ENCODE data around the gene NATD1. TPM values are rescaled to one million over a fixed set of nuclear protein-coding genes. Genes with fewer than 3 reads are reported as not detected.

The NATD1 gene
- total and polyA plus RNA-seq, 4 donors, result 1.4 to 24.5 (median 2.9) TPM

DNA sequence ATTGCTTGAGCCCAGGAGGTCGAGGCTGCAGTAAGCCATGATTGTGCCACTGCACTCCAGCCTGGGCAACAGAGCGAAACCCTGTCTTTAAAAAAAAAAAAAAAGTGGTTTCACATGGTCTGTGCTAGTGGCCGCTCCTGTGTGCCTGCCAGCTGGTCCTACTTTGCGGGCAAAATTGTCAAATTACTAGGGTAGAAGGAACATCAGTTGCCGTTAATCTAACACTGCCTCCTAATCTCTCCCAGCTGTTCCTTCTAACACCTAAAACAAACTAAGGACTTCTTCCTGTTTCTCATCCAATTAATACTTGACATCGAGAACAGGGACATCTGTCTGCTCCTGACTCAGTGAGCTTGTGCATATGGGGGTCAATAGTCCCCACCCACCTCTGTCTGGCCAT, 63.1 kb downstream of the NATD1 start:
- Histone ChIP-seq H3K9me3 (ENCODE audit: control insufficient read depth in 4 of 4, low read length in 3 of 4) (no peaks in the 10 kb centered on the region), H3K27ac (ENCODE audit: low read depth in 1 of 2, low read length in 2 of 2) (no peak overlapping the region), H3K27me3 (ENCODE audit: control insufficient read depth in 4 of 4, insufficient read depth in 4 of 4, low read length in 3 of 4) (no peaks in the 10 kb centered on the region), H3K36me3 (ENCODE audit: control insufficient read depth in 4 of 4, insufficient read depth in 3 of 4, low read depth in 1 of 4, low read length in 3 of 4) (peaks cover 0 to 3% (median 2%) of the 10 kb centered on the region in 4 donors), H3K4me1 (ENCODE audit: control insufficient read depth in 4 of 4, insufficient read depth in 4 of 4, low read length in 3 of 4) (no peaks in the 10 kb centered on the region), H3K9ac (ENCODE audit: low read depth in 1 of 2, low read length in 2 of 2) (no peak overlapping the region), H3K4me3 (ENCODE audit: low read depth in 1 of 3, low read length in 3 of 3) (no peak overlapping the region)
- TF ChIP-seq, protein P1, sequence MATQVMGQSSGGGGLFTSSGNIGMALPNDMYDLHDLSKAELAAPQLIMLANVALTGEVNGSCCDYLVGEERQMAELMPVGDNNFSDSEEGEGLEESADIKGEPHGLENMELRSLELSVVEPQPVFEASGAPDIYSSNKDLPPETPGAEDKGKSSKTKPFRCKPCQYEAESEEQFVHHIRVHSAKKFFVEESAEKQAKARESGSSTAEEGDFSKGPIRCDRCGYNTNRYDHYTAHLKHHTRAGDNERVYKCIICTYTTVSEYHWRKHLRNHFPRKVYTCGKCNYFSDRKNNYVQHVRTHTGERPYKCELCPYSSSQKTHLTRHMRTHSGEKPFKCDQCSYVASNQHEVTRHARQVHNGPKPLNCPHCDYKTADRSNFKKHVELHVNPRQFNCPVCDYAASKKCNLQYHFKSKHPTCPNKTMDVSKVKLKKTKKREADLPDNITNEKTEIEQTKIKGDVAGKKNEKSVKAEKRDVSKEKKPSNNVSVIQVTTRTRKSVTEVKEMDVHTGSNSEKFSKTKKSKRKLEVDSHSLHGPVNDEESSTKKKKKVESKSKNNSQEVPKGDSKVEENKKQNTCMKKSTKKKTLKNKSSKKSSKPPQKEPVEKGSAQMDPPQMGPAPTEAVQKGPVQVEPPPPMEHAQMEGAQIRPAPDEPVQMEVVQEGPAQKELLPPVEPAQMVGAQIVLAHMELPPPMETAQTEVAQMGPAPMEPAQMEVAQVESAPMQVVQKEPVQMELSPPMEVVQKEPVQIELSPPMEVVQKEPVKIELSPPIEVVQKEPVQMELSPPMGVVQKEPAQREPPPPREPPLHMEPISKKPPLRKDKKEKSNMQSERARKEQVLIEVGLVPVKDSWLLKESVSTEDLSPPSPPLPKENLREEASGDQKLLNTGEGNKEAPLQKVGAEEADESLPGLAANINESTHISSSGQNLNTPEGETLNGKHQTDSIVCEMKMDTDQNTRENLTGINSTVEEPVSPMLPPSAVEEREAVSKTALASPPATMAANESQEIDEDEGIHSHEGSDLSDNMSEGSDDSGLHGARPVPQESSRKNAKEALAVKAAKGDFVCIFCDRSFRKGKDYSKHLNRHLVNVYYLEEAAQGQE (IDR thresholded peaks at IDR 0.05), result no peak
- TF ChIP-seq FOXA1 (IDR thresholded peaks at IDR 0.05) (no peak), RXRA (IDR thresholded peaks at IDR 0.05) (no peak), JUND (IDR thresholded peaks at IDR 0.05) (no peak)
- TF ChIP-seq, protein P2, sequence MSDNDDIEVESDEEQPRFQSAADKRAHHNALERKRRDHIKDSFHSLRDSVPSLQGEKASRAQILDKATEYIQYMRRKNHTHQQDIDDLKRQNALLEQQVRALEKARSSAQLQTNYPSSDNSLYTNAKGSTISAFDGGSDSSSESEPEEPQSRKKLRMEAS (IDR thresholded peaks at IDR 0.05), result no peak
- TF ChIP-seq, protein P3, sequence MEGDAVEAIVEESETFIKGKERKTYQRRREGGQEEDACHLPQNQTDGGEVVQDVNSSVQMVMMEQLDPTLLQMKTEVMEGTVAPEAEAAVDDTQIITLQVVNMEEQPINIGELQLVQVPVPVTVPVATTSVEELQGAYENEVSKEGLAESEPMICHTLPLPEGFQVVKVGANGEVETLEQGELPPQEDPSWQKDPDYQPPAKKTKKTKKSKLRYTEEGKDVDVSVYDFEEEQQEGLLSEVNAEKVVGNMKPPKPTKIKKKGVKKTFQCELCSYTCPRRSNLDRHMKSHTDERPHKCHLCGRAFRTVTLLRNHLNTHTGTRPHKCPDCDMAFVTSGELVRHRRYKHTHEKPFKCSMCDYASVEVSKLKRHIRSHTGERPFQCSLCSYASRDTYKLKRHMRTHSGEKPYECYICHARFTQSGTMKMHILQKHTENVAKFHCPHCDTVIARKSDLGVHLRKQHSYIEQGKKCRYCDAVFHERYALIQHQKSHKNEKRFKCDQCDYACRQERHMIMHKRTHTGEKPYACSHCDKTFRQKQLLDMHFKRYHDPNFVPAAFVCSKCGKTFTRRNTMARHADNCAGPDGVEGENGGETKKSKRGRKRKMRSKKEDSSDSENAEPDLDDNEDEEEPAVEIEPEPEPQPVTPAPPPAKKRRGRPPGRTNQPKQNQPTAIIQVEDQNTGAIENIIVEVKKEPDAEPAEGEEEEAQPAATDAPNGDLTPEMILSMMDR (IDR thresholded peaks at IDR 0.05; ENCODE audit: low read depth, low read length, missing input control), result no peak
- TF ChIP-seq, protein P4, sequence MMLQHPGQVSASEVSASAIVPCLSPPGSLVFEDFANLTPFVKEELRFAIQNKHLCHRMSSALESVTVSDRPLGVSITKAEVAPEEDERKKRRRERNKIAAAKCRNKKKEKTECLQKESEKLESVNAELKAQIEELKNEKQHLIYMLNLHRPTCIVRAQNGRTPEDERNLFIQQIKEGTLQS (IDR thresholded peaks at IDR 0.05), result no peak
- 95% methylated on average over 6 of the region's 6 CpGs for WGBS
- no peak for DNase-seq (ENCODE audit: low spot score)

DNA sequence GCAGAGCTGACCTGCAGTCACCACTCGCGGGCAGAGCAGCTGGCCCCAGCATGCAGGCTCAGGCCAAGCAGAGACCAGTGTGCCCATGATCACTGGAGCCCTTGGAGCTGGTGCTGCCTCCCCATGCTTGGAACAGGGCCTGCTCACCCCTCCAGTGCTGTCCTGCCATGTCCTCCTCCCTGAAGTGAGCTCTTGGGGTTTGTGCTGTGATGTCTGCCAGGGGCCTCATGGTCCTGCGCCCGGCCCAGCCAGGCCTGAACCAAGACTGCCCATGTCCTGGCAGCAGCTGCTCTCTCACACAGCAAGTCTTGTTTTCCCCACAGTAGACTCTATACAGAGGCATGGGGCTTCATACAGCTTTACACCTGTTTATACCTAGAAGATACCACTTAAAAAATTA, 63.8 kb downstream of the NATD1 start:
- no peak for DNase-seq (ENCODE audit: low spot score)
- H3K27ac ChIP-seq (ENCODE audit: low read depth in 1 of 2, low read length in 2 of 2), result no peak overlapping the region
- H3K27me3 ChIP-seq (ENCODE audit: control insufficient read depth in 4 of 4, insufficient read depth in 4 of 4, low read length in 3 of 4), result no peaks in the 10 kb centered on the region
- H3K36me3 ChIP-seq (ENCODE audit: control insufficient read depth in 4 of 4, insufficient read depth in 3 of 4, low read depth in 1 of 4, low read length in 3 of 4), result peaks cover 2 to 8% (median 4%) of the 10 kb centered on the region in 4 donors
- no peak overlapping the region for H3K4me3 ChIP-seq (ENCODE audit: low read depth in 1 of 3, low read length in 3 of 3)
- H3K9me3 ChIP-seq (ENCODE audit: control insufficient read depth in 4 of 4, low read length in 3 of 4), result no peaks in the 10 kb centered on the region
- no peaks in the 10 kb centered on the region for H3K4me1 ChIP-seq (ENCODE audit: control insufficient read depth in 4 of 4, insufficient read depth in 4 of 4, low read length in 3 of 4)
- 98% methylated on average over 4 of the region's 4 CpGs for WGBS
- TF ChIP-seq JUND (IDR thresholded peaks at IDR 0.05) (no peak), EGR1 (IDR thresholded peaks at IDR 0.05; ENCODE audit: low read depth in 2 of 2) (no peak), GABPA (IDR thresholded peaks at IDR 0.05 in 1 of 2, conservative IDR thresholded peaks at IDR 0.05 in 1 of 2) (no peak)
- no peak overlapping the region for H3K9ac ChIP-seq (ENCODE audit: low read depth in 1 of 2, low read length in 2 of 2)

Small RNAs within 50 kb of the gene (small RNA-seq; reads per million reads assigned to genes)
- not detected for gene RN7SL426P

Other genes with a start within 250 kb of the NATD1 start
- 100 to 1,000 TPM in 1 of 2 donors, 10 to 100 TPM in 1; 83.6 to 109 TPM for gene USP22, start 210.4 kb downstream of the NATD1 start, total RNA-seq
- 10 to 100 TPM; 27.2 to 32.6 TPM for gene USP22, start 210.4 kb downstream of the NATD1 start, polyA plus RNA-seq
- 10 to 100 TPM; 18.3 to 21.9 TPM for gene DHRS7B, start 126.4 kb downstream of the NATD1 start, total RNA-seq
- gene DHRS7B, start 126.4 kb downstream of the NATD1 start, polyA plus RNA-seq, result 10 to 100 TPM; 14.3 to 19.1 TPM
- gene TMEM11, start 39.2 kb downstream of the NATD1 start, total RNA-seq, result 10 to 100 TPM in 1 of 2 donors, 1 to 10 TPM in 1; 9.3 to 10.2 TPM
- 10 to 100 TPM; 13.0 to 20.8 TPM for gene TMEM11, start 39.2 kb downstream of the NATD1 start, polyA plus RNA-seq
- gene MAP2K3, start 31.3 kb upstream of the NATD1 start, total RNA-seq, result 10 to 100 TPM; 21.6 to 88.4 TPM
- 10 to 100 TPM; 30.0 to 31.0 TPM for gene MAP2K3, start 31.3 kb upstream of the NATD1 start, polyA plus RNA-seq
- gene KCNJ12, start 122.9 kb upstream of the NATD1 start, total RNA-seq, result under 1 TPM; 0.47 to 0.67 TPM
- gene KCNJ12, start 122.9 kb upstream of the NATD1 start, polyA plus RNA-seq, result under 1 TPM; 0.25 to 0.30 TPM

Measured in liver (tissue), 10 donors.